NCI-H2227 treated with DMSO at 0.1 percent for 48 hours (cell line): Measurements from ENCODE around the gene GNAI3.
"Not testable (repeated sequence)": the region's sequence is repeated elsewhere in the genome, so short reads cannot be mapped to it uniquely, and the experiment has no call there.

Experiments used
- DNase-seq: peaks from one replicate; lab custom pipeline; 2025; lab: John Stamatoyannopoulos, UW

GNAI3 gene

DNA sequence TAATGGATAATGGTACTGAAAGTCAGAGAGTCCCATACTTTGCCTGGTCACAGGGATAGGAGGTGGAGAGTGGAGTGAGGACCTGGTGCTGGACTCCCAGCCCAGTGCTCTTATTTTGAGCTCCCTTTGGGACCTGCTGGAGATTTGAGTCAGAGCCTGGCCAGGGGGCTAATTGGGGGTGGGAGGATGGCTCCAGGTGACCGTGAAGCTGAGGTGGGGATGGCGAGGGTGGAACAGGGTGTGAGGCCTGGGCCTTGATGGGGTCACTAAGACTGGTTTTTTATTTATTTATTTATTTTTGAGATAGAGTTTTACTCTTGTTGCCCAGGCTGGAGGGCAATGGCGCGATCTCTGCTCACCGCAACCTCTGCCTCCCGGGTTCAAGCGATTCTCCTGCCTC, 89.0 kb downstream of the GNAI3 start:
- DNase-seq, result no peak

DNA sequence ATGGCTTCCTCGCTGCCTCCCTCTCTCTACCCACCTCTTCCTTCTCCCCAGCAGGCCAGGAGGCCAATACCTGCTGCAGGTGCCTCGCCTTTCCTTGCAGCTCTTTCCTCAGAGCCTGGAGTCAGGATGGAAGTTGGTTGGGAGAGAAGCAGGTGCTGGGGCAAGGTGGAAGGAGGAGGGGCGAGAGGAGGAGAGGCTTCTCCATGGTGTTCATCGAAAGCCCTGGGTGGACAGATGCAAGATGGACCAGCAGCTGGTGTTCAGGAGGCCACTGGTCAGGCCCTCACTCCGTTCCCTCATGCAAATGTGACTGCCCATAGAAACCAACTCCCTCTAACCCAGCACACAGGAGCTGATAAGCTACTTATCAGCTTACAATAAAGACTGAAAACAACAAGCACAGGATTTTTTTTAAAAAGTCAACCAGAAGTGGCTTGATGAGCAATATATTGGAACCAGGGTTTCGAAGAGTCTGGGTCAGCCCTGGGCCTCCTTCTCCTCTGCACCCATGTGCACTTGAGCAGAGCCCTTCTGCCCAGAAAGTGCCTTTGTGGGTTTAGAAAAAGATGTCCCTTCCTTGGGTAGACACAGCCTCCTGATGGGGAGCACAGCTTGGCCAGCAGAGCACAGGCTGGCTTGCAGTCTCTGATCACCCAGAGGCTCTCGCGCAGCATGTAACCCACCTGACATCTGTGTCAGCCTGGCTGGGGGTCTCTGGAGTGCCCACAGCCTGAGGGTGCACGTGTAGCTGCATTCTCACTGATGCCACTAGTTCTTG, 90.8 kb downstream of the GNAI3 start:
- no peak for DNase-seq

DNA sequence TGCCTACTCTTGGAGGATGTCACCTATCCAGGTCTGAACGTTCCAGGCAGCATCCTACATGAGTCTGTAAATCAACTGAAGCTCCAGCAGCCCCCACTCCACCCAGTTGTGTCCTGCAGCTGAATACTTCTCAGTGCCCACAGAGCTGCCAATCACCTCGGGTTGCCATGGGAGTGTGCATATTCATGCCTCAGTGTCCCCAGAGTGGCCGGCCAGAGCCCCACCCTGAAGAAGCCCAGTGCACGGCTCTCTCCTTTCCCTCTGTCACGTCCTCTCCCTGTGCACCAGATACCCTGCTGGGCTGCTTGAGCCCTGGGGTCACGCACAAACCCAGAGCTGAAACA, 91.4 kb downstream of the GNAI3 start:
- no peak for DNase-seq

DNA sequence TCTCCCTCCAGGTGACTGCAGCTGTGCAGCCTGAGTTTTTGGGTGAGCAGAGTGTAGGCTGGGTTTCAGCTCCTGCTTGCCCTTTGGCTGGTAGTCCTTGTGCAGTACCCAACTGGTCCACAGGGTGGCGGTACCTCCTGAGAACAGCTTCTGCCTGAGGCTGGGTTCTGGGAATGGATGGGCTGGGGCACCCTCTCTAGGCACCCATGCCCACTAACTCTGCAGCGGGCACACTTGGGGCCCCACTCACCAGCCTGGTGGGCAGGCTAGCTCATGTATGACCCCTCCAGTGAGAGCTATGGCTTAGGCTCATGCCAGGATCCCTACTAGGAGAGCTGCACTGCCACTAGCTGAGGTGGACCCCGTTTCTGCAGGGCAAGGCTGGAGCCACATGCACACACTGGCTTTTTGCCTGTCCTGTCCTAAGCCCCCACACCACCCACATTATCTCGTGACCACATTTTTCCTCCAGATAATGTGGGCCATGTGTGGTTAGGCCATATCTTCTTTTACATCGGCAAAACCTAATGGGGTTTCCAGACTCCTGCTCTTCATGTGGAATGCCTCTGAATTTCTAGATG, 92.0 kb downstream of the GNAI3 start:
- peak; percentile 58 for DNase-seq

DNA sequence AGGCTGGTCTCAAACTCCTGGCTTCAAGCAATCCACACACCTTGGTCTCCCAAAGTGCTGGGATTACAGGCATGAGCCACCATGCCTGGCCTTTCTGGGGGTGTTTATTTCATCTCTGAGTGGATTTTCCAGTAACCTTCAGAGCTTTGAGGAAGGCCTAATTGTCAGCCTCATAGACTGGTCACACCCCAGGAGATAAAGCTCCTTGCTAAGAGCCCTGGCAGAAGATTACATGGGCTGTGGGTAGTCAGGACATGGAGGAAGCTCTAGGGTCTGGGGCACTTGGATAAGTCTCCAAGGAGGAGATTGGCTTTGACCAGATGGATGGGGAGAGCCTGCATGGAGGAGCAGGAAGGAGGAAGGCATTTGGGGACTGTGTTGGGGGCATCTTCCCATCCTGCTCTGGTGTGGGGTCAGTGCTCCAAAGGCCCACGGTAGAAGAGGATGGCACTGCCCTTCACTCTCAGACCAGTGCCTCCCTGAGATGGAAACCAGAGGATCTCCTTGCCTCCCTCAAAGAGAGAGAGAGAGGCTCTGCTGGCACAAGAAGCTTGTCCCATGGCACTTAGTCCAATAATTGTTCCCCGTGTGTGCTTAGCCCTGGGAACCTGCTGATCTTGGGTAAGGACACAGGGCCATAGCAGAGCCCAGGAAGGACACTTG, 92.8 kb downstream of the GNAI3 start:
- DNase-seq, result no peak

DNA sequence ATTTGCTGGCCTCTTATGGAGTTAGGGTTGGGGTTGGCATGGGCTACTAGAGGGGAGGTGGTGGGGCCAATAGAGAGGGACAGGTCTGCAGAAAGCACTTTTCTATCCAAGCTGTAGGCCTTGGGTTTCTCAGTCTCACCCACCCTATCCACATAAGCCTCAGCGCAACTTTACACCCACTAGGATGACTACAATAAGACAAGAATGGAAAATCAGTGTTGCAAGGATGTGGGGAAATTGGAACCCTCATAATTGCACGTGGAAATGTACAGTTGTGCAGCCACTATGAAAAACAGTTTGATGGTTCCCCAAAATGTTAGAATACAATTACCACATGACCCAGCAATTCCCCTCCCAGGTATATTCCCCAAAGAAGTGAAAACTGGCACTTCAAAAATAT, 93.4 kb downstream of the GNAI3 start:
- no peak for DNase-seq

DNA sequence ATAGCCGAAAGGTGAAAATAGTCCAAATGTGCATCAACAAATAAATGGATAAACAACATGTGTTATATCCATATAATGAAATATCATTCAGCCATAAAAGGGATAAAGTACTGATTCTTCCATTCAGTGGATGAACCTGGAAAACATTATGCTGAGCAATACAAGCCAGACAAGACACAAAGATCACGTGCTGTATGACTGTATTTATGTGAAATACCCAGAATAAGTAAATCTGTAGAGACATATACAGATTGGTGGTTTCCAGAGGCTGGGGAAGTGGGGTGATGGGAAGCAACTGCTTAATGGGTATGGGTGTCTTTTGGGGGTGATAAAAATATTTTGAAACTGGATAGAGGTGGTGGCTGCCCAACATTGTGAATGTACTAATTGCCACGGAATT, 94.2 kb downstream of the GNAI3 start:
- DNase-seq, result no peak

DNA sequence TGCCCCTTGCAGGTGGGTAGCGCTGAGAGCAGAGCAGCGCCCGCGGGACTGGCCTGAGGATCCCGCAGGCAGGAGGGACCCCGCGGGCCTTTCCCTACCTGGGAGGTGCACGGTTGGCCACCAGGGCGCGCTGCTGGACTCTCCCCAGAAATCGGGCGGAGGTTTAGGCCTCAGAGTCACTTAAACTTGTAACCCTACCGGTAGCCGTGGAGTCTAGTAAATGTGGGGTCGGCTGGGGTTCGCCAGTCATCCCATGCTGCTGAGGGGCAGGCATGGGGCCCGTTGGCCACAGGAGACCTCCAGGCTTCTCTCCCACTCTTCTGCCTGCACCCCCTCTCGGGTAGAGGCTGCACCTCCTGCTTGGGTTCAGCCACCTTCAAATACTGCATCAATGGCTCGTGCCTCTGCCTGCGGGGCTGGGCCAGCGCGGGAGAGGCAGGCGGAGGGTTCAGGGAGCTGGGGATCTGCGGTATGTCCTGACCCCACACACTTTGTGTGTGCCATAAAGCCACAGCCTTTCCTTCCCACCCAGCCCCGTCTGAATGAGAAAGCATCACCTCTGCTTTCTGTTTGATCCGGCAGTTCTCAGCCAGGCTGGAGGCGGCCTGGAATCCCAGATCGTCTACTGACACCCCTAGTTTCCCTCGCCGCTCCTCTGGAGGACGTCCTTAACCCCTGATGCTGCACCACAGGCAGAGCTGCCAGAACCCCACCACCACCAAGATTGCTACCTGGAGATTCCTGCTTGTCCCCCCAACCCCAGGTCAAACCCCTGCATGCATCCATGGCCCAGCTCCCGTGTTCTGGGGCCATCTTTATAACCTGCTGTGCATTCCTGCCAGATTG, 95.2 kb downstream of the GNAI3 start:
- DNase-seq, result peak; percentile 22

DNA sequence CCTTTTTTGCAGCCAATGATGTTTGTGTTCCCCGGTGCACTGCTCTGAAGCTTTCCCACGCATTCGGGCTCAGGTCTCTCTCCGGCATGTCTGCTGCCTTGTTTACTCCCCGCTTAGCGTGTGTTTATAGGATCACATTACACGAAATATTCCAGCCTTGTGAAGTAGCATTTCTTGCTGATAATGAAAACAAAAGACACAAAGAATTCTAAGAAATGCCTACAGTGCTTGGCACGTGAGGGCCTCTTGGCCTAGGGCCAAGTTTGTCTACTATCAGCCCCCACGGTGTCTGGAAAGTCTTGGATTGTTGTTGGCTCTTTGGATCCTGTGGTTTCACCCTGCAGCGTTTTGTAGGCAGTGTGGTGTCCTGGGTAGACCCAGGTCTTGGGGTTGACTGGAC, 96.3 kb downstream of the GNAI3 start:
- no peak for DNase-seq

DNA sequence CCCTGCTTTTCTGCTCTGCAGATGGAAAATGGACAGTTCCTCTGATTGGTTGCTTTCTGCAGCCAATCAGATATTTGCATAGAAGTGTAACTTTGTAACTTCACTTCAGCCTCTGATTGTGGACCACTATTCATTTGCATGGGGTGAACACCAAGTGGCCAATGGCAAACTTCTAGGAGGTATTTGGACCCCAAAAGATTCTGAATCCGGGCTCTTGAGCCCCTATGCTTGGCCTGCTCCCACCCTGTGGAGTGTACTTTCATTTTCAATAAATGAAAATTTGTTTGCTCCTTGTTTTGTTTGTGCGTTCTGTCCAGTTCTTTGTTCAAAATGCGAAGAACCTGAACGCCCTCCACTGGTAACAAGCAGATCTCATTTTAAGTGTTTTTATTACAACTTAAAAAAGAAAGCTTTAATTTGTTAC, 101.1 kb downstream of the GNAI3 start:
- DNase-seq, result peak; percentile 56

DNA sequence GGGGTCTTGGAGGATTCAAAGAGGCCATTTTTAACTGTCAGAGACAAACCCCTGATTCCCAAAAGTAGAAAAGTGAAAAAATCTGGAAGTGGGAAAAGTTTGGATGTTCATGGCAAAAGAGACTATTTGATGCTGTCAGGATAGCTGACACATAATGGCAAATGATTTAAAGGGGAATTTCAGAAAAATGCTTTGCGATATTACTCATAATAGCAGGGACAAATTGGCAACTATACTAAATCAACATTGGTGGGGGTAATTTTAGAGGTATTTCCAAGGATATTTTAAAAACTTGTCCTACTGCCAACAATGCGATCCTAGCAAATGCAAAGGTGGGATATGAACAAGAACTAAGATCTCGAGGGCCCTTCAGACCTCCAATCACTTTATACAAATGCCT, 102.2 kb downstream of the GNAI3 start:
- DNase-seq, result no peak

DNA sequence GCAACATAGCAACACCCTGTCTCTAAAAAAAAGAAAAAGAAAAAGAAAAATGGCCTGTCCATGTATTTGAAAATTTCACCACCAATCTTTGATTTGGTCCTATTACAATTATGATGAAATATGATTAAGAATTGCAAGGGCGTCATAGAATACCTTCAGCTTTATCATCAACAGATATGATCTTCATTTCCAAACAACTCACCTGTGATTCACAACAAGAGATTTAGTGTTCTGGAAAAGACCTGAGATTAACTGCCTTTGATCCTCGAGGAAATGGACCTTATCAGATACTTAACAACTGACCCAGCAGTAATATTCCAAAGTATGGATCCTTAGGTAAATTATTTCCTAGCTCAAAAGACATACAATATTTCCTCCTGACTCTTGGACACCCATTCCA, 104.0 kb downstream of the GNAI3 start:
- DNase-seq, result no peak

DNA sequence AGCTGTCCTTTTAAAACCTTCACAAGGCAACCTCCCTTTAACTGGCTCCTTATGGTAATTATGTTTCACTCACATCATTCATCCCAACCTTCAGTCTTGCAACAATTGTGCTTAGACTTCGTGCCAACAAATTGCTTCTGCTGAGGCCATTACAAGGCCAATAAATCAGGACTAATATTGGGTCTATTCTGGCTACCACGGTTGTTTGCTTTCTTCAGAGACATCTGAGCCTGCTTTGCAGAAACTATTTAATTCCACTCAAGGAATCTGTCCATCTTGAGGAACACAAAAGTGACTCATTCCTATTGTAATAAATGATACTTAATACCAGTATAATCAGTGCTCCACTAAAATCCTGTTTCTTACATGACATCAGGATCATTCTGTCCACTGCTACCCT, 104.9 kb downstream of the GNAI3 start:
- DNase-seq, result peak; percentile 84

DNA sequence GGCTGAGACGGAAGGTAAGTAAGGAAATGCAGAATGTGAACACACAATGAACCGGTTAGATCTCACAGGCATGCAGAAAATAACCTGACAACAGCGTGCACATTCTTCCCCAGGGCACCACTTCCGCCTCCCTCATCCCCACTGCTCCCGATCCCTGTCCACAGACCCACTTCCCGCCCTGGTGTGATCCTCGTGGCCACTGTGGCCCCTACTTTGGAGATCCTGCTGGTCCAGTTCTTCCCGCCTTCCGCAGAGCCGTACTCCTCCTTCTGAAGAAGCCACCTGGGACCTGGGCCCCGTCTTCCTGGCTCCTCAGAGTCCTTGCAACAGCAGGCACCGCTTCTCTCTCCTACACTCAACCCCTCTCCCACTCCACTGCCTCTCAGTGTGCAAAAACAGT, 106.1 kb downstream of the GNAI3 start:
- DNase-seq, result no peak

DNA sequence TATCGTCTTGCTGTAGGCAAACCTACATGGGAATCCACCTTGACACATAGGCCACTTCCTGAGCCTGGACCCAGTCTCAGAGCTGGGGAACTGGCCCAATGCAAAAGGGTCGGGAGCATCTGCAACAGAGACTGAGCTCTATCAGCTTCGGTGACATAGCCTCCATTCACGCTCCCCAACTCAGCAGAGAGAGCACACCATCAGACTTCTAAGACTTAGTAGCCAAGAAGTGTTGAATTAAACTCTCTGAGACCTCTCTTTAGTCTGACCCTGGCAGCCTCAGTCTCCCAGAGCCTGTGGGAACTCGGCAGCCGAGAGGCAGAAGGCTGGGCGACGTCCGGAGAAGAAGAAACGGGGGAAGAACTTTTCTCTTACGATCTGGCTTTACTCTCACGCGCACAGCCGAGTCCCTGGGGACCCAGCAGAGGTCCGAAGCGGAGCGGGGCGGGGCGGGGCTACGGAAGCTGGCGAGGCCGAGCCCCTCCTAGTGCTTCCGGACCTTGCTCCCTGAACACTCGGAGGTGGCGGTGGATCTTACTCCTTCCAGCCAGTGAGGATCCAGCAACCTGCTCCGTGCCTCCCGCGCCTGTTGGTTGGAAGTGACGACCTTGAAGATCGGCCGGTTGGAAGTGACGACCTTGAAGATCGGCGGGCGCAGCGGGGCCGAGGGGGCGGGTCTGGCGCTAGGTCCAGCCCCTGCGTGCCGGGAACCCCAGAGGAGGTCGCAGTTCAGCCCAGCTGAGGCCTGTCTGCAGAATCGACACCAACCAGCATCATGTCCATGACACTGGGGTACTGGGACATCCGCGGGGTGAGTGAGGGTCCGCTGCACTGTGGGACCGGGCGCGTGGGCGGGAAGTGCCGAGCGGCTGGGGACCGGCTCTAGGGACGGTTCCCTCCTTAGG, 107.5 kb downstream of the GNAI3 start, which contains the start of gene GSTM4:
Gene GSTM4, plus strand, starts transcription at position 485 of the 905 bp plus-strand sequence. Its CDS starts 291 bp downstream, at position 776.
- DNase-seq, result peak; percentile 60

DNA sequence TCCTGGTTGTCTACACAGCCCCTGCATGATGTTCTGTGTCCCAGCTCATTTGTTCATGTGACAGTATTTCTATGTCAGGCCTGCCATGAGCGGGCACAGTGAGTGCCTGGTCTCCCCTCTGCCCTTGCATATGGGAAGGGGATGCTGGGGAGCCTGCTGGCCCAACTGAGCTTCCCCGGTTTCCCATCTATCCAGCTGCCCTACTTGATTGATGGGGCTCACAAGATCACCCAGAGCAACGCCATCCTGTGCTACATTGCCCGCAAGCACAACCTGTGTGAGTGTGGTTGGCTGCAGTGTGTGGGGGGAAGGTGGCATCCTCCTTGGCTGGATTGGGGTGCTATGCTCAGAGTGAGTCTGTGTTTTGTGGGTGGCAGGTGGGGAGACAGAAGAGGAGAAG, 109.0 kb downstream of the GNAI3 start:
- DNase-seq, result no peak

DNA sequence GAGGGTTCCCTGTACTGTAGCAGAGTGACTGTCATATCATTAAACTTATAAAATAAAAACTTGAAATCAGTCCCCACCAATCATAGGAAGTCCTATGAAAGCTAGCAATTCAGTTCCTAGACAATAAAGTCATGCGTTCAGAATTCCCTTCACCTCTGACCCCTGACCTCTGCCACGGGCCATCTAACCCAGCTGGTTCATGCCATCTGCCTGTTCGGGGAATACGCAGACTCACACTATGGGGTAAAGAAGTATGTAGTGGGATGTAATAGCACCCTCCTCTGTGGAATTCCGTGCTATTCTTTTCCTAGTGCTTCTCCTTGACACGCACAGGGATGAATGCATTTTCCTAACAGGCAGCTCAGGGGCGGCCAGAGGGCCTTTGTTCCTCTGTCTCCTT, 109.6 kb downstream of the GNAI3 start:
- no peak for DNase-seq

DNA sequence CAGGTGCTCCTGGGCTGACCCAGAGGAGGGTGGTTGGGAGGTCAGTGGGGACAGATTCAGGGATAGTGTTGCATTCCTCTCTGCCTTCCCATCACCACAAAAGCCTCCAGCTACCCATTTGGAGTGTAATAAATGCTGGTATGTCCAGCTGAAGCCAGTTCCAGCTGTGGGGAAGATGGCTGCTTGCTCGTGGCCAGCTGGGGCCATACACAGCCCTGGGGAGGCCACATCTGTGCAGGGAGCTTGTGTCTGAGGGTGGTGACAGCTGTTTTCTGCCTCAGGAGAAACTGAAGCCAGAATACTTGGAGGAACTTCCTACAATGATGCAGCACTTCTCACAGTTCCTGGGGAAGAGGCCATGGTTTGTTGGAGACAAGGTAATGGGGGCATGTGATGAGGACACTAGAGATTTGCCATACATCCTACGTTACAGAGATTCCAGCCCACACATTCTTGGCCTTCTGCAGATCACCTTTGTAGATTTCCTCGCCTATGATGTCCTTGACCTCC, 110.2 kb downstream of the GNAI3 start:
- no peak for DNase-seq

DNA sequence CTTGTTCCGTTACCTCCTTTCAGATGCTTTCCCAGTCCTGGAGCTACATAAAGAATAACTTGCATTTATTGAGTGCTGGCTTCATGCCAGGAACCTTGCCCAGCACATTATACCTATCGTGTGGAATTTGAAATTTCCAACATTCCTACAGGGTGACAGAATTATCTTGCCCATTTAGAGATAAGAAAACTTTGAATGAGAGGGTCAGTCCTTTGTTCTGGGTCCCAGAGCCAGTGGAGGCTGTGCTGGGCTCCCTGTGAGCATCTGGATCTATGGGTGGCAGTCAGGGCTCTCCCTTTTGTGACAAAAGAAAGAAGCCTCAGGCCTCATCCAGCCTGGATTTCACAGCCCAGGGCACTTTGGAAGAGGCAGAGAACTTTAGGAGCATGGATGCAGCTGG, 110.7 kb downstream of the GNAI3 start:
- DNase-seq, result no peak

DNA sequence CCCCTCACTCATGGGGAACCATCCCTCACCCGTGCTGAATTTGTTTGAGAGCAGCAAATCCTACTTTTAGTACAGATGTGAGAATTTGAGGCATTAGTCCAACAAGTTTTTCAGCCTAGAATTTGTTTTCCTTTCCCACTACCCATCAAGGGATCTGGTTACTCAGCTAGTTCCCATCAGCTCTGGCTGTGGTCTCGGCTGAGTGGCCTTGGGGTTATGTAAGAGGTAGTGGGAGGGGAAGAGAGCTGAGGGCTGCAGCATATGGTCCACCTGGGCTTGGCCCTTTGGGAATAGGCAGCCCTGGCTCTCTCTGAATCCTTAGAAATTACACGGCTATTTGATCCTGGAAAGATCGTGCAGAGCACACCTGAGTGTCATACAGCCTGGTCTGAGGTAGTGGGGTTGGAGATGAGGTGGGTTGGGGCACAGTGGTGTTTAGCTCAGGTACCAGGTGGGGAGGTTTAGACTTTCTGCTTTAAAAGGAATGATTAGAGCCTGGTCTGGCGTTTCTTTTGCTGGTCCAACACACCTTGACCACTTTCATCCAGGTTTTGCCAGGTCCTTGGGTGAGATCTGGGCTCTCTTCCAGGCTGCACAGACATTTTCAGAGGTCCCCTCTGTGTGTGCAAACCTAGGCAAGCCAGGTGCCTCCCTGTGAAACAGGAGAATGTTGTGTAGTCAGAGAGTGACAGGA, 111.7 kb downstream of the GNAI3 start:
- DNase-seq, result no peak

DNA sequence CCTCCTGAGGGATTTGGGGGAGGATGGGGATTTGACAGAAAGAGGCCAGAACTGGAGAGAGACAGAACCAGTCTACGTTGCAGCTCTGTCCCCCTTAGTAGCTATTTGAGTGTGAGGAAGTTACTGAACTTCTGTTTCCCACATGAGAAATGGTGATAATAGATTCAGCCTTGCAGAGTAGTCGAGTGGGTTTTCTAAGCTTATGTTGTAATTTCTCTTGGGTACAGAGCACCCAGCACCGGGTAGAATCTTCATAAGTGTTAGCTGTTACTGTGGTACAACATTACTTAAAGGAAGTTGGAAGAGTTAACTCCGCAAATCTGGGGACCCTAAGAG, 112.2 kb downstream of the GNAI3 start:
- not testable (repeated sequence) for DNase-seq
